Kidney (tissue), 14 donors: ENCODE data around the gene PSTK. TPM values are rescaled to one million over a fixed set of nuclear protein-coding genes. Genes with fewer than 3 reads are reported as not detected.

ENCODE experiments used
- DNase-seq, 5 donors: peaks; one replicate each; pipeline ENCODE4 v3.0.0-alpha.2; 2013 to 2020
- FAIRE-seq: peaks from 2 replicates; lab custom pipeline; 2012; peaks lifted over from hg19 to GRCh38; lab: Jason Lieb, UNC
- H3K27ac ChIP-seq, 2 donors: one replicate each; pipeline ENCODE4 v1.7.0; 2013; ENCODE audit warnings: low read depth in 2 of 2, low read length in 2 of 2, inconsistent platforms in 1 of 2
- H3K27me3 ChIP-seq: one replicate; pipeline ENCODE4 v1.7.1; 2013; ENCODE audit warnings: low read length, inconsistent platforms; ENCODE audit not compliant: control insufficient read depth, insufficient read depth
- H3K36me3 ChIP-seq, 3 donors: one replicate each; pipeline versions ENCODE4 v1.7.0 to v1.7.1; 2013; ENCODE audit warnings: low read length in 3 of 3, control low read depth in 1 of 3, inconsistent platforms in 1 of 3; ENCODE audit not compliant: insufficient read depth in 3 of 3, control insufficient read depth in 2 of 3
- H3K4me1 ChIP-seq, 3 donors: one replicate each; pipeline versions ENCODE4 v1.7.0 to v1.7.1; 2013; ENCODE audit warnings: low read length in 3 of 3, inconsistent platforms in 1 of 3, low read depth in 1 of 3; ENCODE audit not compliant: control insufficient read depth in 2 of 3, insufficient read depth in 2 of 3
- H3K4me3 ChIP-seq, 3 donors: one replicate each; pipeline versions ENCODE4 v1.7.0 to v1.8.1; 2013; ENCODE audit warnings: low read length in 3 of 3, control low read depth in 1 of 3, inconsistent platforms in 1 of 3
- H3K9ac ChIP-seq, 3 donors: one replicate each; pipeline versions ENCODE4 v1.7.0 to v1.7.1; 2013; ENCODE audit warnings: low read length in 3 of 3, control low read depth in 1 of 3, inconsistent platforms in 1 of 3
- H3K9me3 ChIP-seq, 3 donors: one replicate each; pipeline versions ENCODE4 v1.7.0 to v1.7.1; 2013; ENCODE audit warnings: low read length in 3 of 3, control low read depth in 1 of 3, inconsistent platforms in 1 of 3; ENCODE audit not compliant: control insufficient read depth in 2 of 3, insufficient read depth in 1 of 3
- intact Hi-C: fragments of 100-400 bp; cut with DNase I; formaldehyde crosslinking; loops from one replicate; pipeline ENCODE4 v1.11.1; 2022
- polyA plus RNA-seq: library from polyadenylated mRNA; stranded (reverse); fragments of 350-450 nt; fragmentation: Illumina TruSeq; extraction: RNeasy Lipid Tissue Mini Kit (QIAGEN cat#74804); gene quantifications from one replicate; pipeline ENCODE4 v1.2.3, GENCODE V29; 2014; ENCODE audit warnings: low read depth, low replicate concordance; ENCODE audit not compliant: insufficient read depth
- total RNA-seq: library from RNA; stranded (reverse); fragmentation: NEBNext Ultra II Directional; extraction: Animal tissue kit (Norgen Biotek cat#: 25700); gene quantifications from one replicate; pipeline ENCODE4 v1.2.1, GENCODE V29; 2021
- TF ChIP-seq, protein P1 (sequence below): IDR thresholded peaks from 3 replicates; pipeline ENCODE4 v1.5.1; 2012; ENCODE audit warnings: mild to moderate bottlenecking, moderate library complexity, borderline replicate concordance; ENCODE audit not compliant: insufficient read depth; ENCODE audit errors: extremely low read depth
- donor health status: control.
- donor health status: control.
- donor health status: control.
- donor health status: control.
- donor health status: control.
- donor health status: DM: yes; HTN: yes; CAD: no.
- donor health status: Normal renal cell carcinoma (clear cell type).

Gene PSTK
- total and polyA plus RNA-seq, 2 donors from 2014 or later, result 4.3 to 4.7 TPM

DNA sequence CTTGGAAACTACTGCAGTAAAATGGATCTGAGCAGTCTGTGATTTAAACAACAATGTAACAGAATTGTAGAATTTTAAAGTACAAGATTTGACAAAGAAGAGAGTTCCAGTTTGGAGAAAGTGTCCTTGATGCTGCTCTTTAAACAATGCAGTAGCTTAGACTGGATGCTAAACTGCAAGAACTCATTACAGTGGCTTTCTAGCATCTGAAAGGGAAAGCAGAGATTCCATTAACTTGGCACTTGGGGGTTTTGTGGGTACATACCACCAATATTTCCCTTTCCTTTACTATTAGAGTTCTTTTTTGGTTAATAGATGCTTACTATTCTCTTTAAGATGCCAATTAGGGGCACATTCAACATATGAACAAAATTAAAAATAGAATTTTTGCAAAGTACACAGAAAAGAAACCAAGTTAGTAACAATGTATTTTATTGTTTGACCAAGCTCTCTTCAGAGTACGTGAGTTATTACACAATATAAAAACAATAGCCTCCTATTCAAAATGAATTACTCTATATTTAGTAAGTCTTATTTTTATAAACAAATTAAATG lies 11.9 kb downstream of the PSTK start:
- H3K27ac ChIP-seq, result no peak overlapping the region
- no peak overlapping the region for H3K9ac ChIP-seq
- DNase-seq, result no peak
- H3K9me3 ChIP-seq, result no peaks in the 10 kb centered on the region
- no peak for FAIRE-seq
- intact Hi-C loops, result no loop called here
- TF ChIP-seq, protein P1, sequence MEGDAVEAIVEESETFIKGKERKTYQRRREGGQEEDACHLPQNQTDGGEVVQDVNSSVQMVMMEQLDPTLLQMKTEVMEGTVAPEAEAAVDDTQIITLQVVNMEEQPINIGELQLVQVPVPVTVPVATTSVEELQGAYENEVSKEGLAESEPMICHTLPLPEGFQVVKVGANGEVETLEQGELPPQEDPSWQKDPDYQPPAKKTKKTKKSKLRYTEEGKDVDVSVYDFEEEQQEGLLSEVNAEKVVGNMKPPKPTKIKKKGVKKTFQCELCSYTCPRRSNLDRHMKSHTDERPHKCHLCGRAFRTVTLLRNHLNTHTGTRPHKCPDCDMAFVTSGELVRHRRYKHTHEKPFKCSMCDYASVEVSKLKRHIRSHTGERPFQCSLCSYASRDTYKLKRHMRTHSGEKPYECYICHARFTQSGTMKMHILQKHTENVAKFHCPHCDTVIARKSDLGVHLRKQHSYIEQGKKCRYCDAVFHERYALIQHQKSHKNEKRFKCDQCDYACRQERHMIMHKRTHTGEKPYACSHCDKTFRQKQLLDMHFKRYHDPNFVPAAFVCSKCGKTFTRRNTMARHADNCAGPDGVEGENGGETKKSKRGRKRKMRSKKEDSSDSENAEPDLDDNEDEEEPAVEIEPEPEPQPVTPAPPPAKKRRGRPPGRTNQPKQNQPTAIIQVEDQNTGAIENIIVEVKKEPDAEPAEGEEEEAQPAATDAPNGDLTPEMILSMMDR, result no peak
- peaks cover 6 to 21% (median 13%) of the 10 kb centered on the region in 3 donors for H3K36me3 ChIP-seq
- no peaks in the 10 kb centered on the region for H3K27me3 ChIP-seq
- no peak overlapping the region for H3K4me3 ChIP-seq
- no peaks in the 10 kb centered on the region for H3K4me1 ChIP-seq

DNA sequence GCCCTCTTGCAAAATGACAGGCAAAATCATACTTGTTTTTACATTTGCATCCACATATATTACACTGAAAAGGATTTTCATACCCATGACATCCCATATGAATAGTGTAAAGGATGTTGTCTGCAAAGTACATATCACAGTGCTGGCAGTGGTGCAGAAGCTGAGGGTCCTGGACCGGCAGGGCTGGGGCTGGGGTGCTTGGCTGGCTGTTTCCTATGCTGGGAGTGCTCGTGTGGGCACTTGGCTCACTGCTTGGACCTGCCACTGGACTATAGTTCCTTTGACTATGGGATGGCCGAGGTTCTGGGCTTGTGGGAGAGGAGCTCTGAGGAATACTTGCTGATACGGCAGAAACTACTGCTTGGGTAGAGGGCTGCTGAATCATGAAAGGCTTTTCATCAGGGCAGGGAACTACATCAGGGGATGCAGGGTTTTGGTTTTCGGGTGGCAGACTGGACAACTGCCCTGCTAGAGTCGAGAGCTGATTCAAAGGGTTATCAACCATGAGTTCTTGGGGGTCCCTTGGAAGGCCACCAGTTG lies 13.7 kb downstream of the PSTK start:
- Histone ChIP-seq H3K9ac (no peak overlapping the region), H3K4me1 (no peaks in the 10 kb centered on the region), H3K4me3 (no peak overlapping the region), H3K27me3 (no peaks in the 10 kb centered on the region), H3K27ac (no peak overlapping the region), H3K9me3 (no peaks in the 10 kb centered on the region), H3K36me3 (peaks cover 6 to 21% (median 15%) of the 10 kb centered on the region in 3 donors)
- TF ChIP-seq, protein P1, result no peak
- intact Hi-C loops, result no loop called here
- no peak for DNase-seq
- no peak for FAIRE-seq

DNA sequence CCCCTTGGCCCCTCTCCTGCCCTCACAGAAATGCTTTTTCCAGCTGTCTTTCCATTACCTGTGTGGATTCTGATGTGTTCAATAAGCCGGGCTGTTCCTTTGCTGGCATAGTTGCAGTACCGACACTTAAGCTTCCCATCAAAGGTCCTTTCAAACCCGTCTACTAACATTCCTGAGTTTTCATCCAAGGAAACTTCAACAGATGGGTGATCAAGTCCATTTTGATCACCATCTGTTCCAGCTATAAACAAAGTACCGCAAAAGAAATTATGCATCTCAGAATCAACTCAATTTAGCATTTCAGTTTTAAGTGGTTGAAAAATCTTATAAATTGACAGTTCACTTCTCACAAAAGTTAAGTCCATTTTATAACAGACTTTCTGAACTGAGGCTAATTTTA lies 15.7 kb downstream of the PSTK start:
- TF ChIP-seq, protein P1, result no peak
- H3K9me3 ChIP-seq, result no peaks in the 10 kb centered on the region
- no peak overlapping the region for H3K4me3 ChIP-seq
- no peak for DNase-seq
- peaks cover 0 to 9% (median 0%) of the 10 kb centered on the region in 3 donors for H3K4me1 ChIP-seq
- no peak overlapping the region for H3K9ac ChIP-seq
- H3K27ac ChIP-seq, result no peak overlapping the region
- intact Hi-C loops, result no loop called here
- FAIRE-seq, result no peak
- no peaks in the 10 kb centered on the region for H3K27me3 ChIP-seq
- peaks cover 6 to 21% (median 15%) of the 10 kb centered on the region in 3 donors for H3K36me3 ChIP-seq
